SK-N-MC (cell line): ENCODE data around the gene GOPC.

Experiments
- EZH2 ChIP-seq: fragments of 200-600 bp; sonication (generic); IDR thresholded peaks from one replicate; pipeline ENCODE4 v1.6.1; 2017; ENCODE audit warnings: antibody characterized with exemption
- POLR2AphosphoS5 ChIP-seq: IDR thresholded peaks from 2 replicates; pipeline ENCODE4 v1.6.1; 2012; ENCODE audit warnings: mild to moderate bottlenecking, low read depth, low read length, borderline replicate concordance

- TF ChIP-seq POLR2AphosphoS5 (no peak), EZH2 (no peak)
These were observed 29.2 kb downstream of the GOPC start for GRCh38 chr6:117573006-117573680.
